Endodermal cell (in vitro differentiated cells): ENCODE results near the gene PRKAR2B. TPM values are rescaled to one million over a fixed set of nuclear protein-coding genes. Genes with fewer than 3 reads are reported as not detected.

Source experiments
- DNase-seq: peaks from one replicate; pipeline ENCODE4 v3.0.0-alpha.2; 2017
- H3K27ac ChIP-seq: 2 replicates; pipeline ENCODE4 v1.5.1; 2013; ENCODE audit warnings: mild to moderate bottlenecking, low read depth, low read length, moderate library complexity
- H3K27me3 ChIP-seq: 2 replicates; pipeline ENCODE4 v1.6.1; 2013; ENCODE audit warnings: mild to moderate bottlenecking, low read length, moderate library complexity; ENCODE audit not compliant: insufficient read depth, control insufficient read depth, poor library complexity, severe bottlenecking
- H3K36me3 ChIP-seq: 2 replicates; pipeline ENCODE4 v1.7.0; 2013; ENCODE audit warnings: mild to moderate bottlenecking, low read length, moderate library complexity; ENCODE audit not compliant: control insufficient read depth, insufficient read depth
- H3K4me1 ChIP-seq: one replicate; pipeline ENCODE4 v1.7.0; 2013; ENCODE audit warnings: low read length; ENCODE audit not compliant: control insufficient read depth, insufficient read depth
- H3K4me3 ChIP-seq: 2 replicates; pipeline ENCODE4 v1.5.1; 2013; ENCODE audit warnings: mild to moderate bottlenecking, low read length, moderate library complexity
- H3K9ac ChIP-seq: 2 replicates; pipeline ENCODE4 v1.6.1; 2013; ENCODE audit warnings: mild to moderate bottlenecking, low read length, moderate library complexity; ENCODE audit not compliant: poor library complexity, severe bottlenecking; ENCODE audit errors: extremely low read depth
- H3K9me3 ChIP-seq: 2 replicates; pipeline ENCODE4 v1.6.1; 2013; ENCODE audit warnings: mild to moderate bottlenecking, low read length, moderate library complexity; ENCODE audit not compliant: control insufficient read depth
- H3K27ac Mint-ChIP-seq: 2 replicates; pipeline ENCODE4 v1.8.0; 2020; ENCODE audit warnings: mixed read lengths
- H3K27me3 Mint-ChIP-seq: 2 replicates; pipeline ENCODE4 v1.8.0; 2021; ENCODE audit warnings: mild to moderate bottlenecking, mixed read lengths; ENCODE audit not compliant: insufficient read depth
- H3K36me3 Mint-ChIP-seq: 2 replicates; pipeline ENCODE4 v1.8.0; 2020; ENCODE audit warnings: low read depth, mixed read lengths
- H3K4me1 Mint-ChIP-seq: 2 replicates; pipeline ENCODE4 v1.8.0; 2020; ENCODE audit warnings: mixed read lengths
- H3K4me3 Mint-ChIP-seq: 2 replicates; pipeline ENCODE4 v1.8.0; 2020; ENCODE audit warnings: mild to moderate bottlenecking, moderate library complexity, mixed read lengths
- H3K9me3 Mint-ChIP-seq: 2 replicates; pipeline ENCODE4 v1.8.0; 2020; ENCODE audit warnings: mild to moderate bottlenecking, mixed read lengths
- CTCF ChIP-seq: fragments of 200-600 bp; sonication (generic); conservative IDR thresholded peaks from 2 replicates; pipeline ENCODE4 v1.5.0; 2021; ENCODE audit warnings: antibody characterized with exemption, mild to moderate bottlenecking
- WGBS, 2 experiments: methylation state at CpG; one replicate each; pipeline versions ENCODE4 v1.1.5 to v1.1.7; 2013; ENCODE audit warnings: missing lambda C conversion rate in 2 of 2, mixed read lengths in 1 of 2; ENCODE audit not compliant: insufficient coverage in 1 of 2, insufficient read length in 1 of 2; 5-methylcytosine and 5-hydroxymethylcytosine counted together
- total RNA-seq, 2 donors: library from RNA; stranded (reverse); fragmentation: NEBNext Ultra II Directional in 1 of 2; extraction: Animal tissue kit (Norgen Biotek cat#: 25700) in 1 of 2; gene quantifications; 2 replicates in 1 of 2; 3 replicates in 1 of 2; pipeline ENCODE4 v1.2.1, GENCODE V29; 2021

The PRKAR2B gene
- total RNA-seq, 2 donors from 2014 or later = 7.3 to 10.2 TPM

- Mint-ChIP-seq H3K27me3 (no peaks in the 10 kb centered on the region), H3K9me3 (no peaks in the 10 kb centered on the region), H3K36me3 (no peaks in the 10 kb centered on the region), H3K4me1 (no peaks in the 10 kb centered on the region), H3K27ac (no peak overlapping the region), H3K4me3 (no peak overlapping the region)
- Histone ChIP-seq H3K27ac (no peak overlapping the region), H3K9ac (no peak overlapping the region), H3K4me3 (no peak overlapping the region), H3K27me3 (no peaks in the 10 kb centered on the region), H3K9me3 (no peaks in the 10 kb centered on the region), H3K4me1 (no peaks in the 10 kb centered on the region), H3K36me3 (no peaks in the 10 kb centered on the region)
- no peak for DNase-seq
- no peak for TF ChIP-seq CTCF
Measured at GRCh38 chr7:107108793-107109371, 64.4 kb downstream of the PRKAR2B start.

GRCh38 chr7:107109955-107110354 lies 65.5 kb downstream of the PRKAR2B start:
- no peak for DNase-seq
- H3K9me3 Mint-ChIP-seq = no peaks in the 10 kb centered on the region
- H3K4me3 Mint-ChIP-seq = no peak overlapping the region
- Histone ChIP-seq H3K36me3 (no peaks in the 10 kb centered on the region), H3K9ac (no peak overlapping the region), H3K4me3 (no peak overlapping the region), H3K27me3 (no peaks in the 10 kb centered on the region), H3K4me1 (no peaks in the 10 kb centered on the region), H3K27ac (no peak overlapping the region), H3K9me3 (no peaks in the 10 kb centered on the region)
- TF ChIP-seq CTCF = no peak
- 92 to 94% methylated on average over 3 to 4 of the region's 4 CpGs for WGBS, 2 experiments
- no peaks in the 10 kb centered on the region for H3K4me1 Mint-ChIP-seq
- no peaks in the 10 kb centered on the region for H3K27me3 Mint-ChIP-seq
- no peak overlapping the region for H3K27ac Mint-ChIP-seq
- H3K36me3 Mint-ChIP-seq = no peaks in the 10 kb centered on the region

GRCh38 chr7:107111196-107111595 lies 66.7 kb downstream of the PRKAR2B start:
- H3K36me3 Mint-ChIP-seq = no peaks in the 10 kb centered on the region
- no peak overlapping the region for H3K27ac Mint-ChIP-seq
- no peaks in the 10 kb centered on the region for H3K9me3 Mint-ChIP-seq
- H3K4me3 Mint-ChIP-seq = no peak overlapping the region
- no peaks in the 10 kb centered on the region for H3K4me1 Mint-ChIP-seq
- Histone ChIP-seq H3K27me3 (no peaks in the 10 kb centered on the region), H3K9ac (no peak overlapping the region), H3K27ac (no peak overlapping the region), H3K4me1 (no peaks in the 10 kb centered on the region), H3K9me3 (no peaks in the 10 kb centered on the region), H3K4me3 (no peak overlapping the region), H3K36me3 (no peaks in the 10 kb centered on the region)
- no peak for TF ChIP-seq CTCF
- WGBS, 2 experiments = 90% methylated on average over 1 of the region's 1 CpG; no CpG with 5 or more reads in 1 of the 2 experiments
- no peaks in the 10 kb centered on the region for H3K27me3 Mint-ChIP-seq
- no peak for DNase-seq
